Activated B cell treated with CpG ODN at 0.5 μM for 24 hours (primary cell): ENCODE measurements around the gene KIAA0232. TPM values are rescaled to one million over a fixed set of nuclear protein-coding genes. Genes with fewer than 3 reads are reported as not detected.

Experiments
- ATAC-seq: fragments of 200-7000 bp; cut with Tn5 transposase; one replicate; pipeline ENCODE4 v1.10.0; 2021; ENCODE audit warnings: low read depth, mild to moderate bottlenecking, moderate library complexity
- CTCF ChIA-PET: fragments of 350-600 bp; sonication (Branson Sonifier 250); formaldehyde crosslinking; loops from one replicate; lab custom pipeline; 2021; ENCODE audit warnings: antibody characterized with exemption; lab: Charles Lee
- POLR2A ChIA-PET: fragments of 350-600 bp; sonication (Branson Sonifier 250); formaldehyde crosslinking; loops from one replicate; lab custom pipeline; 2021; ENCODE audit warnings: antibody characterized with exemption; lab: Charles Lee
- DNase-seq: peaks from one replicate; pipeline ENCODE4 v3.0.0; 2022
- H3K27ac Mint-ChIP-seq: one replicate; pipeline ENCODE4 v1.8.0; 2020; ENCODE audit warnings: mixed read lengths
- H3K27me3 Mint-ChIP-seq: one replicate; pipeline ENCODE4 v1.8.0; 2021; ENCODE audit warnings: mixed read lengths
- H3K36me3 Mint-ChIP-seq: one replicate; pipeline ENCODE4 v1.8.0; 2021; ENCODE audit warnings: low read depth, mixed read lengths
- H3K4me1 Mint-ChIP-seq: one replicate; pipeline ENCODE4 v1.8.0; 2021; ENCODE audit warnings: mixed read lengths
- H3K4me3 Mint-ChIP-seq: one replicate; pipeline ENCODE4 v1.8.0; 2020; ENCODE audit warnings: mild to moderate bottlenecking, mixed read lengths
- H3K9me3 Mint-ChIP-seq: one replicate; pipeline ENCODE4 v1.8.0; 2020; ENCODE audit warnings: mixed read lengths
- intact Hi-C: fragments of 100-400 bp; cut with micrococcal nuclease; formaldehyde crosslinking; loops from one replicate; pipeline ENCODE4 v1.15.1; 2024
- total RNA-seq: library from RNA; stranded (reverse); gene quantifications from 2 replicates; pipeline ENCODE4 v1.2.3, GENCODE V29; 2022
- TF ChIP-seq, protein P1 (sequence below): fragments of 200-600 bp; IDR thresholded peaks from one replicate; pipeline ENCODE4 v1.8.0; 2022; ENCODE audit warnings: antibody characterized with exemption, mild to moderate bottlenecking

The KIAA0232 gene
- total RNA-seq, 1 donor from 2014 or later = 15.5 TPM

DNA sequence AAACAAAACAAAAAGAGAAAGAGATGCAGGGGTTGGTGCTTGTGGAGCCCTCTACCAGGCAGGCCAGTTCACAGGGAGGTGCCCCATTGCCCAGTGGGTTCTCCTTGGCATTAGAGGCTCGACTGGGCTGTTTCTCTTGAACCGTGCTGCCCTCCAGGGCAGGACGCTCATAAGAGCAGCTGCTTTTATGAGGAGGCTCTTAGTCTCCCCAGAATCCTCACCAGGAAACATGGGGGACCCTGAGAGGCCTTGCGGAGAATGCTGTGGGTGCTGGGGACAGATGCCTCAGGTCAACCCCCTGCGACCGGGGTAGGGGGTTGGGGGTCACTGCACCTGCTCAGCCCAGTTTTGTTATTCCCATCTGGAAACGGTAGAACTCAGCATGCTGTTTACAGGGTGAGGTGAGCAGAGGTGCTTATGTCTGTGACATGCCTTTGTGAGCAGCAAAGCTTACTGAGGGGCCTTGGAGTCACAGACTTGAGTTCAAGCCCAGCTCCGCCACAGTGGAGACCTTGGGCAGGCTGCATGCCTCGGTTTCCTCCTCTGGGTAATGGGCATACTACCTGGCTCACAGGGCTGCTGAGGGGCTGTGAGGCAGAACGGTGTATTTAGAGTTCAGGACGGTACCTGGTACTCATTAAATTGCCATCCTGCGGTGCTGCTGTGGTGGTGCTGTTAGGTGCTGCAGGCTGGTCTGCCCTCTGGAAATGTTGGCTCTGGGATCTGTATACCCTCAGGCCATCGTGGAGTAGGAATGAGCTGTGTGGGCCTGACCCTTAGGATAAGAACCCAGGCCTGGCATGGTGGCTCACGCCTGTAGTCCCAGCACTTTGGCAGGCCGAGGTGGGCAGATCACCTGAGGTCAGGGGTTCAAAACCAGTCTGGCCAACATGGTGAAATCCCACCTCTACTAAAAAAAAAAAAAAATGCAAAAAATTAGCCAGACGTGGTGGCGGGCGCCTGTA lies 132.8 kb downstream of the KIAA0232 start:
- DNase-seq = no peak
- Mint-ChIP-seq H3K27me3 (no peaks in the 10 kb centered on the region), H3K36me3 (no peaks in the 10 kb centered on the region), H3K4me1 (peaks cover 62% of the 10 kb centered on the region), H3K27ac (no peak overlapping the region), H3K9me3 (no peaks in the 10 kb centered on the region), H3K4me3 (no peak overlapping the region)
- CTCF ChIA-PET = no interaction called here
- no peak for ATAC-seq
- intact Hi-C loops = loop anchor here (2.0 kb wide), 2 partner anchors 49 to 71 kb away; no protein-coding TSS in a partner anchor
- POLR2A ChIA-PET = interaction anchor here (0.7 kb wide), 1 partner anchor 48 kb away, joined by 5 read pairs; no protein-coding TSS in a partner anchor
- TF ChIP-seq, protein P1, sequence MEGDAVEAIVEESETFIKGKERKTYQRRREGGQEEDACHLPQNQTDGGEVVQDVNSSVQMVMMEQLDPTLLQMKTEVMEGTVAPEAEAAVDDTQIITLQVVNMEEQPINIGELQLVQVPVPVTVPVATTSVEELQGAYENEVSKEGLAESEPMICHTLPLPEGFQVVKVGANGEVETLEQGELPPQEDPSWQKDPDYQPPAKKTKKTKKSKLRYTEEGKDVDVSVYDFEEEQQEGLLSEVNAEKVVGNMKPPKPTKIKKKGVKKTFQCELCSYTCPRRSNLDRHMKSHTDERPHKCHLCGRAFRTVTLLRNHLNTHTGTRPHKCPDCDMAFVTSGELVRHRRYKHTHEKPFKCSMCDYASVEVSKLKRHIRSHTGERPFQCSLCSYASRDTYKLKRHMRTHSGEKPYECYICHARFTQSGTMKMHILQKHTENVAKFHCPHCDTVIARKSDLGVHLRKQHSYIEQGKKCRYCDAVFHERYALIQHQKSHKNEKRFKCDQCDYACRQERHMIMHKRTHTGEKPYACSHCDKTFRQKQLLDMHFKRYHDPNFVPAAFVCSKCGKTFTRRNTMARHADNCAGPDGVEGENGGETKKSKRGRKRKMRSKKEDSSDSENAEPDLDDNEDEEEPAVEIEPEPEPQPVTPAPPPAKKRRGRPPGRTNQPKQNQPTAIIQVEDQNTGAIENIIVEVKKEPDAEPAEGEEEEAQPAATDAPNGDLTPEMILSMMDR = no peak

DNA sequence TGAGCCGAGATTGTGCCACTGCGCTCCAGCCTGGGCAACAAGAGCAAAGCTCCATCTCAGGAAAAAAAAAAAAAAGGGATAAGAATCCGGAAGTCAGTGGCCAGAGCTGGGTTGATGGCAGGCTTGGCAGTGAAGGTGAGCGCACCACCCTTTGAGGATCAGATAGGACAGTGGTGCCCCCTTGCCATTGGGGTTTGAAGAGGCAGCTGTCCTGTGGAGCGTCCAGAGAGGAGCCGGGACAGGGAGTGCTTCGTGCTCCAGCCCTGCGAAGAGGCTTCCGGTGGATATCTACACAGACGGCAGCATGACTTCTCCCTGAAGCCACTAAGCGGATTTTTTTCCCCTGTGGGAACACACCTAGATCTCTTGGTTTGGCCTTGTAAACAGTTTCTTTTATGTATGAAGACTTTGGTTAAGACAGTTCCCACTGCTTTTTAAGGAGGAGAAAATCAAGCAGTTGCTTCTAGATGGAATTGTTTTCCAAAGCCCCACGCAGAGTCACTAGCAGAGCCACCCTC lies 133.6 kb downstream of the KIAA0232 start:
- peak overlapping the region; percentile 76 for H3K27ac Mint-ChIP-seq
- H3K4me3 Mint-ChIP-seq = no peak overlapping the region
- POLR2A ChIA-PET = interaction anchor here (0.7 to 1.7 kb wide), 5 partner anchors 47 to 207 kb away, joined by 4 to 9 read pairs (median 5); partner anchors contain the start of genes GRPEL1 and MRFAP1L1
- CTCF ChIA-PET = no interaction called here
- TF ChIP-seq, protein P1 = no peak
- H3K9me3 Mint-ChIP-seq = no peaks in the 10 kb centered on the region
- intact Hi-C loops = loop anchor here (2.0 kb wide), 2 partner anchors 49 to 71 kb away; no protein-coding TSS in a partner anchor
- no peak for ATAC-seq
- no peaks in the 10 kb centered on the region for H3K27me3 Mint-ChIP-seq
- peaks cover 56% of the 10 kb centered on the region for H3K4me1 Mint-ChIP-seq
- DNase-seq = no peak
- no peaks in the 10 kb centered on the region for H3K36me3 Mint-ChIP-seq

DNA sequence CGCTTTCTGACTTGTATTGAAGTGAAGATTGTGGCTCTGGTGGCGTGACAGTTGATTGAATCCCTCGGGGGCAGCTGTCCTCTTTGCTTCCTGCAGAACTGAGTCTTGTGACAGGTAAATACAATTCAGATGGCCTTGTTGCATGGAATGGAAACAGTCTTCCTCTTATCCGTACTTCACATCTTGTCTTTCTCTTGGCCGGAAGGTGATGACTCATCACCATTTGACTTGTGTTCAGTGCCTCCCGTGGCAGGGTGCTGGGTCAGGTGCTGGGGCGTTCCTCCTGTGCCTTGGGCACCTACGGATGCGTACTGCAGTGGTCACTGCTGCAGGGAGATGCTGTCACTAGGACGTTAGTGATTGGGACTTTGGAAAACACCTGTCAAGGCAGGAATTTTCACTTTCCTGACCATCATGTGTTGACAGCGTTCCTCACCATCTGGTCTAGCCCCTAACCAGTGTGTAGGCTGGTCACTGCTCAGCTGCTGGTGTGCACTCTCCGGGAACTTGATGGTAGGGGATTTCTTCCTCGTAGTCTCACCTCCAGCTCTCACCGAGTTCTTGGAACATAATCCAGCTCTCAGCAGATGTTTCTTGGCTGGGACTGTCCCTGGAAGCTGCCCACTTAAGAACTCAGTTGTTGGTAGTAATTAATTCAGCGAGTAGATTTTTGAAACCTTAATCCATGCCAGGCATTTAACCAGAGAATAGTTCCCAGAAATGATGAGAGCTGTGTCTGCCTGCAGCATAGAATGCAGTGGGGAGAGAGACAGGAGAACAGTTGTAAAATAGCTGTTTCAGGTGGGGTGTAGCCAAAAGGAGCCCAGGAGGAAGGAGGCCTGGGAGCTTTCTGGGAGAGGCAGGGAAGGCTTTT lies 134.3 kb downstream of the KIAA0232 start:
- intact Hi-C loops = loop anchor here (1.0 to 2.0 kb wide), 3 partner anchors 8 to 70 kb away; partner anchors contain the start of gene TBC1D14
- TF ChIP-seq, protein P1 = no peak
- Mint-ChIP-seq H3K27me3 (no peaks in the 10 kb centered on the region), H3K4me1 (peaks cover 50% of the 10 kb centered on the region), H3K9me3 (no peaks in the 10 kb centered on the region), H3K36me3 (no peaks in the 10 kb centered on the region), H3K27ac (peak overlapping the region; percentile 76), H3K4me3 (peak overlapping the region; percentile 42)
- ATAC-seq (peak; percentile 62), DNase-seq (no peak)
- POLR2A ChIA-PET = interaction anchor here (1.1 to 2.3 kb wide), 6 partner anchors 8 to 207 kb away, joined by 3 to 16 read pairs (median 6); partner anchors contain the start of genes GRPEL1, MRFAP1L1 and TBC1D14
- CTCF ChIA-PET = interaction anchor here (0.6 to 1.2 kb wide), 3 partner anchors 23 to 133 kb away, joined by 3 to 4 read pairs (median 3); no protein-coding TSS in a partner anchor

- Mint-ChIP-seq H3K27me3 (no peaks in the 10 kb centered on the region), H3K9me3 (no peaks in the 10 kb centered on the region), H3K27ac (peak overlapping the region; percentile 76), H3K4me1 (peaks cover 44% of the 10 kb centered on the region), H3K4me3 (peak overlapping the region; percentile 53), H3K36me3 (no peaks in the 10 kb centered on the region)
- ATAC-seq (peak; percentile 91), DNase-seq (peak; percentile 34)
- ChIA-PET CTCF (interaction anchor here (0.6 to 1.2 kb wide), 4 partner anchors 24 to 133 kb away, joined by 3 to 4 read pairs (median 4); no protein-coding TSS in a partner anchor), POLR2A (interaction anchor here (0.5 to 2.3 kb wide), 9 partner anchors 9 to 208 kb away, joined by 3 to 16 read pairs (median 4); partner anchors contain the start of genes GRPEL1, MRFAP1L1 and TBC1D14)
- TF ChIP-seq, protein P1 = no peak
- intact Hi-C loops = loop anchor here (1.0 to 2.0 kb wide), 3 partner anchors 8 to 69 kb away; partner anchors contain the start of gene TBC1D14
These were observed 135.1 kb downstream of the KIAA0232 start for GRCh38 chr4:6917461-6918271.
